HG03442 (cell line): Measurements from ENCODE around the gene CPT1B.
"Not testable (repeated sequence)": the region's sequence is repeated elsewhere in the genome, so short reads cannot be mapped to it uniquely, and the experiment has no call there.

Experiments
- ATAC-seq: cut with Tn5 transposase; IDR thresholded peaks from one replicate; pipeline ENCODE4 v1.9.1; 2021; ENCODE audit warnings: mild to moderate bottlenecking, moderate library complexity; ENCODE audit not compliant: unreplicated experiment

CPT1B gene

GRCh38 chr22:50547263-50547985 lies 30.8 kb downstream of the CPT1B start:
- no peak for ATAC-seq

GRCh38 chr22:50546326-50547262 lies 31.6 kb downstream of the CPT1B start:
- no peak for ATAC-seq

- no peak for ATAC-seq
Observed at GRCh38 chr22:50545522-50546325, 32.5 kb downstream of the CPT1B start, which contains the start of gene KLHDC7B. TSS of gene KLHDC7B (plus strand) at chr22:50545899. CDS start at chr22:50546244, 345 bp downstream.

GRCh38 chr22:50544746-50545253 lies 33.4 kb downstream of the CPT1B start:
- no peak for ATAC-seq

GRCh38 chr22:50544078-50544745 lies 34.0 kb downstream of the CPT1B start:
- ATAC-seq, result no peak

GRCh38 chr22:50542416-50542927 lies 35.8 kb downstream of the CPT1B start:
- peak; percentile 29 for ATAC-seq

- not testable (repeated sequence) for ATAC-seq
Observed at GRCh38 chr22:50541667-50542026, 36.6 kb downstream of the CPT1B start.

- ATAC-seq, result no peak
Observed at GRCh38 chr22:50540381-50540780, 37.8 kb downstream of the CPT1B start.

GRCh38 chr22:50537765-50538164 lies 40.5 kb downstream of the CPT1B start:
- ATAC-seq, result no peak

- no peak for ATAC-seq
Observed at GRCh38 chr22:50536226-50536625, 42.0 kb downstream of the CPT1B start.

GRCh38 chr22:50535113-50535512 lies 43.1 kb downstream of the CPT1B start:
- ATAC-seq, result no peak

GRCh38 chr22:50533856-50534711 lies 44.1 kb downstream of the CPT1B start:
- not testable (repeated sequence) for ATAC-seq

GRCh38 chr22:50532824-50533796 lies 45.1 kb downstream of the CPT1B start:
- ATAC-seq, result no peak

GRCh38 chr22:50531962-50532674 lies 46.1 kb downstream of the CPT1B start:
- ATAC-seq, result no peak

- no peak for ATAC-seq
Observed at GRCh38 chr22:50531546-50531961, 46.7 kb downstream of the CPT1B start.

- no peak for ATAC-seq
Observed at GRCh38 chr22:50530877-50531545, 47.2 kb downstream of the CPT1B start.

- ATAC-seq, result no peak
Observed at GRCh38 chr22:50530580-50530876, 47.7 kb downstream of the CPT1B start.
